HG03342 (cell line): ENCODE measurements around the gene KLHDC9.
A peak's percentile ranks its signal among the peaks of the same experiment; 100 is the strongest.
"Not testable (repeated sequence)": the region's sequence is repeated elsewhere in the genome, so short reads cannot be mapped to it uniquely, and the experiment has no call there.

Source experiments
- ATAC-seq: cut with Tn5 transposase; IDR thresholded peaks from one replicate; pipeline ENCODE4 v1.9.1; 2021; ENCODE audit warnings: mild to moderate bottlenecking, moderate library complexity; ENCODE audit not compliant: unreplicated experiment

Gene KLHDC9

GRCh38 chr1:161095230-161095629 lies 2.9 kb upstream of the KLHDC9 start:
- ATAC-seq, result no peak

GRCh38 chr1:161096015-161096414 lies 2.1 kb upstream of the KLHDC9 start:
- peak; percentile 42 for ATAC-seq

GRCh38 chr1:161096530-161096929 lies 1.6 kb upstream of the KLHDC9 start:
- ATAC-seq, result no peak

GRCh38 chr1:161099090-161099802 lies 1.1 kb downstream of the KLHDC9 start:
- no peak for ATAC-seq

- no peak for ATAC-seq
Observed at GRCh38 chr1:161100556-161100955, 2.4 kb downstream of the KLHDC9 start.

- ATAC-seq, result no peak
Observed at GRCh38 chr1:161106431-161106830, 8.3 kb downstream of the KLHDC9 start.

GRCh38 chr1:161111117-161111516 lies 13.0 kb downstream of the KLHDC9 start:
- ATAC-seq, result no peak

- no peak for ATAC-seq
Observed at GRCh38 chr1:161111527-161111926, 13.4 kb downstream of the KLHDC9 start.

- ATAC-seq, result no peak
Observed at GRCh38 chr1:161113915-161114314, 15.8 kb downstream of the KLHDC9 start.

- no peak for ATAC-seq
Observed at GRCh38 chr1:161114556-161114955, 16.4 kb downstream of the KLHDC9 start.

GRCh38 chr1:161115132-161115711 lies 17.1 kb downstream of the KLHDC9 start:
- ATAC-seq, result no peak

- ATAC-seq, result not testable (repeated sequence)
Observed at GRCh38 chr1:161115961-161116360, 17.8 kb downstream of the KLHDC9 start.

GRCh38 chr1:161117759-161118581 lies 19.8 kb downstream of the KLHDC9 start, which contains the start of the genes NIT1 and PFDN2:
NIT1 (plus strand) TSS chr1:161118105; CDS start chr1:161118177, 72 bp downstream.
PFDN2 (minus strand) TSS chr1:161118037; CDS start chr1:161118026, 11 bp downstream.
- ATAC-seq, result peak; percentile 82

GRCh38 chr1:161119092-161119903 lies 21.1 kb downstream of the KLHDC9 start:
- peak; percentile 40 for ATAC-seq

- no peak for ATAC-seq
Observed at GRCh38 chr1:161121042-161121650, 23.0 kb downstream of the KLHDC9 start.

- no peak for ATAC-seq
Observed at GRCh38 chr1:161121834-161122233, 23.7 kb downstream of the KLHDC9 start.

GRCh38 chr1:161122967-161123366 lies 24.8 kb downstream of the KLHDC9 start:
- ATAC-seq, result no peak

- ATAC-seq, result no peak
Observed at GRCh38 chr1:161127649-161128048, 29.5 kb downstream of the KLHDC9 start.

- ATAC-seq, result no peak
Observed at GRCh38 chr1:161128591-161129420, 30.6 kb downstream of the KLHDC9 start.
